SU-DHL-6 (cell line): ENCODE measurements around the gene KSR2.

Experiments
- H2AFZ ChIP-seq: fragments of 200-600 bp; sonication (generic); 2 replicates; pipeline ENCODE4 v1.6.1; 2014; ENCODE audit warnings: low read depth, mild to moderate bottlenecking, moderate library complexity, mixed read lengths, antibody characterized with exemption, low read length; ENCODE audit not compliant: severe bottlenecking
- H3F3A ChIP-seq: fragments of 200-600 bp; shearing (Covaris generic); 2 replicates; pipeline ENCODE4 v1.6.0; 2016; ENCODE audit warnings: antibody characterized with exemption, mild to moderate bottlenecking; ENCODE audit not compliant: insufficient read depth
- H3K27ac ChIP-seq: fragments of 200-600 bp; sonication (generic); 2 replicates; pipeline ENCODE4 v1.5.1; 2016; ENCODE audit warnings: low read depth, mild to moderate bottlenecking, low read length, moderate library complexity, mixed read lengths
- H3K27me3 ChIP-seq: fragments of 200-600 bp; sonication (generic), shearing (Covaris generic); 2 replicates; pipeline ENCODE4 v1.6.0; 2014; ENCODE audit warnings: mild to moderate bottlenecking, low read length
- H3K36me3 ChIP-seq: fragments of 200-600 bp; sonication (generic); 2 replicates; pipeline ENCODE4 v1.6.1; 2014; ENCODE audit warnings: mild to moderate bottlenecking, low read length, mixed read lengths
- H3K4me2 ChIP-seq: fragments of 300-600, 200-600 bp; shearing (Covaris generic), sonication (generic); 2 replicates; pipeline ENCODE4 v1.6.0; 2014; ENCODE audit warnings: low read length, low read depth, mild to moderate bottlenecking; ENCODE audit not compliant: poor library complexity, severe bottlenecking
- H3K4me3 ChIP-seq: fragments of 200-600 bp; sonication (generic); 2 replicates; pipeline ENCODE4 v1.5.1; 2014; ENCODE audit warnings: antibody characterized with exemption, low read length, mild to moderate bottlenecking, mixed read lengths; ENCODE audit not compliant: insufficient read depth, poor library complexity, severe bottlenecking
- H3K79me2 ChIP-seq: fragments of 200-600 bp; sonication (generic); 2 replicates; pipeline ENCODE4 v1.6.1; 2014; ENCODE audit warnings: mild to moderate bottlenecking, low read length, moderate library complexity; ENCODE audit not compliant: insufficient read depth
- H3K9ac ChIP-seq: fragments of 200-600 bp; sonication (generic); 2 replicates; pipeline ENCODE4 v1.7.0; 2014; ENCODE audit warnings: mild to moderate bottlenecking, low read length
- H3K9me2 ChIP-seq: fragments of 200-600 bp; sonication (generic); replicated peaks from 2 replicates; pipeline ENCODE4 v1.6.1; 2014; ENCODE audit warnings: low read length; ENCODE audit not compliant: insufficient read depth
- H3K9me3 ChIP-seq: fragments of 200-600 bp; sonication (generic); 2 replicates; pipeline ENCODE4 v1.6.1; 2014; ENCODE audit warnings: low read length, mixed read lengths; ENCODE audit not compliant: insufficient read depth
- H4K20me1 ChIP-seq: fragments of 200-600 bp; sonication (generic); 2 replicates; pipeline ENCODE4 v1.6.1; 2014; ENCODE audit warnings: low read depth, mild to moderate bottlenecking, antibody characterized with exemption, low read length, moderate library complexity, mixed read lengths
- EZH2phosphoT487 ChIP-seq: fragments of 200-600 bp; sonication (generic), shearing (Covaris generic); conservative IDR thresholded peaks from 2 replicates; pipeline ENCODE4 v1.6.1; 2018; ENCODE audit warnings: mild to moderate bottlenecking, antibody characterized with exemption, low read length, moderate library complexity, mixed read lengths
- TF ChIP-seq, protein P1 (sequence below): fragments of 200-600 bp; sonication (generic); IDR thresholded peaks from one replicate; pipeline ENCODE4 v1.5.1; 2017; ENCODE audit warnings: antibody characterized with exemption, mild to moderate bottlenecking, low read length, moderate library complexity; ENCODE audit not compliant: insufficient read depth, poor library complexity, severe bottlenecking

Gene KSR2

DNA sequence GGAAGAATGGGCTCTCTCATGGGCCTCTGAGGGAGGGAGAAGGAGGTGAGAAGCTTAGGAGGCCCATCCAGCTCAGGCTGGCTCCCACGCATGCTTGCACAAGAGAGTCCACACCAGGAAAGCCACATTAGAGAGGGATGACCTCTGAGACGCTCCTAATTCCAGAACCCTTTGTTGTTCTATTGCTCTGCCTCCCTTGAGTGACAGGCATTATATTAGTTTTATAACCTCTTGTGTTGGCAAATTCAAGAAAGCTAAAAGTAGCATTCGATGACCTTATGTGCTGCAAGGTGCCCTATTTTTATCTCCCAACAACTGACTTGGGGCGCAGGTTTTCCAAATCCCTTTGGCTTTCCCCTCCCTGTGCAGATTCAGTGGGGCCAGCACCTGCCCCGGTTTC lies 190.1 kb downstream of the KSR2 start:
- TF ChIP-seq, protein P1, sequence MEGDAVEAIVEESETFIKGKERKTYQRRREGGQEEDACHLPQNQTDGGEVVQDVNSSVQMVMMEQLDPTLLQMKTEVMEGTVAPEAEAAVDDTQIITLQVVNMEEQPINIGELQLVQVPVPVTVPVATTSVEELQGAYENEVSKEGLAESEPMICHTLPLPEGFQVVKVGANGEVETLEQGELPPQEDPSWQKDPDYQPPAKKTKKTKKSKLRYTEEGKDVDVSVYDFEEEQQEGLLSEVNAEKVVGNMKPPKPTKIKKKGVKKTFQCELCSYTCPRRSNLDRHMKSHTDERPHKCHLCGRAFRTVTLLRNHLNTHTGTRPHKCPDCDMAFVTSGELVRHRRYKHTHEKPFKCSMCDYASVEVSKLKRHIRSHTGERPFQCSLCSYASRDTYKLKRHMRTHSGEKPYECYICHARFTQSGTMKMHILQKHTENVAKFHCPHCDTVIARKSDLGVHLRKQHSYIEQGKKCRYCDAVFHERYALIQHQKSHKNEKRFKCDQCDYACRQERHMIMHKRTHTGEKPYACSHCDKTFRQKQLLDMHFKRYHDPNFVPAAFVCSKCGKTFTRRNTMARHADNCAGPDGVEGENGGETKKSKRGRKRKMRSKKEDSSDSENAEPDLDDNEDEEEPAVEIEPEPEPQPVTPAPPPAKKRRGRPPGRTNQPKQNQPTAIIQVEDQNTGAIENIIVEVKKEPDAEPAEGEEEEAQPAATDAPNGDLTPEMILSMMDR: no peak
- no peak for TF ChIP-seq EZH2phosphoT487
- Histone ChIP-seq H3K4me3 (no peak overlapping the region), H3K9me2 (no peaks in the 10 kb centered on the region), H3K79me2 (no peaks in the 10 kb centered on the region), H3K27ac (no peak overlapping the region), H3K27me3 (no peaks in the 10 kb centered on the region), H3K36me3 (no peaks in the 10 kb centered on the region), H3K9ac (no peak overlapping the region), H3K4me2 (no peak overlapping the region), H3K9me3 (no peaks in the 10 kb centered on the region), H4K20me1 (no peaks in the 10 kb centered on the region), H3F3A (no peaks in the 10 kb centered on the region), H2AFZ (no peak overlapping the region)

DNA sequence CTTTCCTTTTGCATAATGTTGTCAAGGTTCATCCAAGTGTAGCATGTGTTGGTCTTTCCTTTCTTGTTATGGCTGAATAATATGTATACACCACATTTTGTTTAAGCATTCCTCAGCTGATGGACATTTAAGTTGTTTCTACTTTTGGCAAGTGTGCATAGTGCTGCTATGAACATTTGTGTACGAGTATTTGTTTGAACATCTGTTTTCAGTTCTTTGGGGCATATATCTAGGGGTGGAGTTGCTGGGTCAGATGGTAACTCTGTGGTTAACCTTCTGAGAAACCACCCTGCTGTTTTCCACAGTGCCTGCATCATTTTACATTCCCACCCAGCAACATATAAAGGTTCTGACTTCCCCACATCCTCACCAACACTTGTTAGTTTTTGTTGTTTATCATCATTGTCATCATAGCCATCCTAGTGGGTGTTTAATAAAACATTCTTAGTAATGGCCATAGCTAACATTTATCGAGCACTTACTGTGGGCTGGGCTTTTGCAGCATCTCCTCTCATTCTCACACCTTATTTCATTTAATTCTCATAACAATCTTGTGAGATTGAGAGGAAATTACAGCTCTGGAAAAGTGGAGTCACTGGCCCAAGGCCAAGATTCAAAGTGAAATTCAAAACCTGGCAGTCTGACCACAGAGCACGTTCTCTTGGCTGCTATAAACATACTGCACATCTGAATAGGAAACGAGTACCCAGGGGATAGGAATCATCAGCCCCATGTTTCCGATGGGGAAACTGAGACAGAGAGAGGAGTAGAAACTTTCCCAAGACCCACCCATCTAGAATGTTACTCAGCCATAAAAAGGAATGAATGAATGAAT lies 193.6 kb downstream of the KSR2 start:
- H3K36me3 ChIP-seq: no peaks in the 10 kb centered on the region
- H3K27me3 ChIP-seq: no peaks in the 10 kb centered on the region
- H3K27ac ChIP-seq: no peak overlapping the region
- no peak overlapping the region for H2AFZ ChIP-seq
- TF ChIP-seq, protein P1: no peak
- no peak for TF ChIP-seq EZH2phosphoT487
- no peaks in the 10 kb centered on the region for H3K9me2 ChIP-seq
- H3K4me3 ChIP-seq: no peak overlapping the region
- H4K20me1 ChIP-seq: no peaks in the 10 kb centered on the region
- H3K4me2 ChIP-seq: no peak overlapping the region
- no peaks in the 10 kb centered on the region for H3K79me2 ChIP-seq
- no peaks in the 10 kb centered on the region for H3K9me3 ChIP-seq
- H3K9ac ChIP-seq: no peak overlapping the region
- no peaks in the 10 kb centered on the region for H3F3A ChIP-seq

- peaks cover 7% of the 10 kb centered on the region; the same call in 1 of the 2 replicates for H3K9me3 ChIP-seq
- no peak overlapping the region for H2AFZ ChIP-seq
- no peaks in the 10 kb centered on the region for H3K36me3 ChIP-seq
- no peaks in the 10 kb centered on the region for H3K9me2 ChIP-seq
- H3F3A ChIP-seq: no peaks in the 10 kb centered on the region
- H3K27me3 ChIP-seq: 0 out of 2 replicates have a peak, but pooled peaks cover 3% of the 10 kb centered on the region
- H3K4me2 ChIP-seq: no peak overlapping the region
- no peak for TF ChIP-seq EZH2phosphoT487
- TF ChIP-seq, protein P1: no peak
- H3K4me3 ChIP-seq: no peak overlapping the region
- no peaks in the 10 kb centered on the region for H4K20me1 ChIP-seq
- no peaks in the 10 kb centered on the region for H3K79me2 ChIP-seq
- no peak overlapping the region for H3K9ac ChIP-seq
- H3K27ac ChIP-seq: no peak overlapping the region
Measured at GRCh38 chr12:117768860-117769259, 199.9 kb downstream of the KSR2 start.
